Gastroesophageal sphincter (tissue), 3 donors: ENCODE data around the gene COL5A1.

Experiments
- POLR2A ChIP-seq, 2 donors: fragments of 450-650 bp; IDR thresholded peaks; one replicate each; pipeline ENCODE4 v1.6.1; 2017; ENCODE audit warnings: antibody characterized with exemption in 2 of 2, mild to moderate bottlenecking in 2 of 2, moderate library complexity in 1 of 2
- POLR2AphosphoS5 ChIP-seq: sonication (generic); formaldehyde crosslinking; IDR thresholded peaks from one replicate; pipeline ENCODE4 v1.6.1; 2017; ENCODE audit warnings: antibody characterized with exemption
- TF ChIP-seq, protein P1 (sequence below), 4 experiments: fragments of 200-600 bp in 2 of 4; fragments of 450-650 bp in 2 of 4; sonication (generic) in 1 of 4; IDR thresholded peaks; one replicate each; pipeline ENCODE4 v1.5.1; 2017 to 2019; ENCODE audit warnings: antibody characterized with exemption in 4 of 4, mild to moderate bottlenecking in 2 of 4, moderate library complexity in 2 of 4

DNA sequence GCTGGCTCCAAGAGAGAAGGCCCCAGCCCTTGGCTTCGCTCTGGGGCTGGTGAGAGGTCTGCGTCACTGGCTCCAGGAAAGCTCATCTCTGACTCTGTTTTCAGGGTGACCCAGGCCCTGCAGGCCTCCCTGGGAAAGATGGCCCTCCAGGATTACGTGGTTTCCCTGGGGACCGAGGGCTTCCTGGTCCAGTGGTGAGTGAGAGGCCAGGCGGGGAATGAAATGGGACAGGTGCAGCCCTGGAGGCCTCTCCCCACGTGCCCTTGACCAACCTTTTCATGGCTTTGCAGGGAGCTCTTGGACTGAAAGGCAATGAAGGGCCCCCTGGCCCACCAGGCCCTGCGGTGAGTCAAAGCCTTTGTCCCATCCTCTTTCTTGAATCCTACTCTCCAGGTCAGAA lies 163.3 kb downstream of the COL5A1 start:
- TF ChIP-seq POLR2A (IDR thresholded peaks at IDR 0.05) (no peak), POLR2AphosphoS5 (no peak)
- TF ChIP-seq, protein P1, sequence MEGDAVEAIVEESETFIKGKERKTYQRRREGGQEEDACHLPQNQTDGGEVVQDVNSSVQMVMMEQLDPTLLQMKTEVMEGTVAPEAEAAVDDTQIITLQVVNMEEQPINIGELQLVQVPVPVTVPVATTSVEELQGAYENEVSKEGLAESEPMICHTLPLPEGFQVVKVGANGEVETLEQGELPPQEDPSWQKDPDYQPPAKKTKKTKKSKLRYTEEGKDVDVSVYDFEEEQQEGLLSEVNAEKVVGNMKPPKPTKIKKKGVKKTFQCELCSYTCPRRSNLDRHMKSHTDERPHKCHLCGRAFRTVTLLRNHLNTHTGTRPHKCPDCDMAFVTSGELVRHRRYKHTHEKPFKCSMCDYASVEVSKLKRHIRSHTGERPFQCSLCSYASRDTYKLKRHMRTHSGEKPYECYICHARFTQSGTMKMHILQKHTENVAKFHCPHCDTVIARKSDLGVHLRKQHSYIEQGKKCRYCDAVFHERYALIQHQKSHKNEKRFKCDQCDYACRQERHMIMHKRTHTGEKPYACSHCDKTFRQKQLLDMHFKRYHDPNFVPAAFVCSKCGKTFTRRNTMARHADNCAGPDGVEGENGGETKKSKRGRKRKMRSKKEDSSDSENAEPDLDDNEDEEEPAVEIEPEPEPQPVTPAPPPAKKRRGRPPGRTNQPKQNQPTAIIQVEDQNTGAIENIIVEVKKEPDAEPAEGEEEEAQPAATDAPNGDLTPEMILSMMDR (IDR thresholded peaks at IDR 0.05): no peak
